UCSD-AML1 (cell line): ENCODE measurements around the gene RRAGC.
A peak's percentile ranks its signal among the peaks of the same experiment; 100 is the strongest.
"Not testable (repeated sequence)": the region's sequence is repeated elsewhere in the genome, so short reads cannot be mapped to it uniquely, and the experiment has no call there.

Experiments used
- DNase-seq: peaks from one replicate; lab custom pipeline; 2025; ENCODE audit not compliant: unreplicated experiment; lab: John Stamatoyannopoulos, UW

The RRAGC gene

DNA sequence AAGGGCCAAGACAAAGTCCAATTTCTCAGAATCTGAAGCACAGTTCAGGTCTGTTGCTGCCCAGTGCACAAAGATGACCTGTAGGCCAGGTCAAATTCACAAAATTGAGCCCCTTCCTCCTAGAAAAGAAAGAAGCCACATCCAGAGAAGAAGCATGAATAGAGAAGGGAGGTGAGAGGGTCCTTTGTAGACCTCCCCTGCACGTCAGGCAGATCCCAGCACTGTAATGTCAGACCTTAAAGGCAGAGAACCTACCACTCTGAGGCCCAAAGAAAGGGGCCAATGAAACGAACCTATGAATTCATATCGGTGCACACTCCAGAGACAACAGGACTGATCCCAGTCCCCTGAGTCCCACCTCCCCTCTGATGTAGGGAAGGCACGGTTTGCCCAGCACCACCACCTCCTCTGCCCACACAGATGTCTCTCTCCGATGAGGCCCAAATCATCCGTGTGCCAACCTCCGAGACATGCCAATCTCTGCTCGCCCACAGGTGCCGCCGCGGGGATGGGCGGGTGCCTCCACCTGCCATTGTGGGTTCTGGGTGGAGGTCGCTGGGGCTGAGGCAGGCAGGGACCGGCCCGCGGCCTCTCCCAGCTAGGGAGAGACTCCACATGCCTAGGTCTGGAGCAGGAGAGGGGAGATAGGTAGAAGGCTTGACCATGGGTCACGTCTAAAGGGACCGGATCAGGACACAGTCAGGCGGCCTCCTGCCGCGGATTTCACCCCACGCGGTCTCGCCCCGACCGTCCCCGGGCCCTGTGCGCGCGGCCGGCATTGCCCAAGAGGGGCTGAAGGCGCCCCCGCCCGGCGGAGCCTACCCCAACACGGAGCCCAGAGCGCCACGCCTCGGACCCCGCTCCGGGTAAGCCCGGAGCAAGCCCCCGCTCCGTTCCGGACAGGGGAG lies 42.1 kb downstream of the RRAGC start:
- no peak for DNase-seq

DNA sequence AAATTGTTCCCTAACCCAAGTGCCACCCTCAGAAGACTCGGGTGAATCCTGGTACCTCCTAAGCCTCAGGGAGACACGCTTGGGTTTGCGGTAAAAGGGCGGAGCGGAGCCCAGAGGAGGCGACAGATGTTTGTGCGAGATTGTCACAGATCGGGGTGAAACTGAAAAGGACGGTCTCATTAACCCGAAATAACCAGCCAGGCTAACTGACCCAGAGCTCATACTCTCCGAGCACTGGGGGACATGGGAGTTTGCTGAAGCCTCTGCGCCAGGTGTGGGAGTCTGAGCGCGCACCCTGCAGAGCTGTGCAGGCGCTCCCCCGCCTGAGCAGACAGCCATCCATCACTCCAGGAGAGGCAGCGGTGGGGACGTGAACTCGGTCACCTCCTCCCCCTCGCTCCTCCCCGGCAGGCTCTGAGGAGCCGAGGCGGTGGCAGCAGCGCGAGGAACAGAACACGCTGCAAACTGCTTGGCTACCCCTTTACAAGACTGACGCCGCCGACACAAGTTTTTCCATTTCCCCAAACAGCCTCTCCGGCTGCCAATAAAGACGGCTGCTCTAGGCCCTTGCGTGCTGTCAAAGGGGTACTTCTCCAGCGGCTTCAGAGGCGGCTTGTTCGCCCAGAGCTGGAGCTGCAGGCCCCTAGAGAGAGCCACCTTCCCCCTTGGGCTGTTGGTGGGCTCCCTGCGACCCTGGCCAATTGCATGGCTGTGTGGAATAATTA lies 43.5 kb downstream of the RRAGC start:
- DNase-seq, result peak; percentile 26

DNA sequence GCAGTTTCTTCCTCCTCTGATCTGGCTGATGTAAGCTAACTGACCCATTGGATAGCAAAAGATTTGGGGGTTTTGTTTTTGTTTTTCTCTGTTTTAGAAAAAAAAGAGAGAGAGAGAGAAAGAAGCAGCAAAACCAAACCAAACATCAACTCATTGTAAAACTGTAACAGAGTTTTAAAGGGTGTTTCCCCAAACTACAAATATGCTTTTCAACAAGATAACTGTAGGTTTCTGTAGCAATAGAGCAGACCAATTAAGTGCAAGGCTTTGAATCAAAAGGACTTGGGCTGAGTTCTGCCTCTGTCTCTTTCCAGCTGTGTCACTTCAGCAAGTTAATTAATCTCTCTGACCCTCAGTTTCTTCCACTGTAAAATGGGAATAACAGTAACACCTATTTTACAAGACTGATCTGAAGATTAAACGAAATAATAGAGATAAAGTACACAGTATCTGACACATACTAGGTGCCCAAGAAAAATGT lies 44.5 kb downstream of the RRAGC start:
- no peak for DNase-seq

DNA sequence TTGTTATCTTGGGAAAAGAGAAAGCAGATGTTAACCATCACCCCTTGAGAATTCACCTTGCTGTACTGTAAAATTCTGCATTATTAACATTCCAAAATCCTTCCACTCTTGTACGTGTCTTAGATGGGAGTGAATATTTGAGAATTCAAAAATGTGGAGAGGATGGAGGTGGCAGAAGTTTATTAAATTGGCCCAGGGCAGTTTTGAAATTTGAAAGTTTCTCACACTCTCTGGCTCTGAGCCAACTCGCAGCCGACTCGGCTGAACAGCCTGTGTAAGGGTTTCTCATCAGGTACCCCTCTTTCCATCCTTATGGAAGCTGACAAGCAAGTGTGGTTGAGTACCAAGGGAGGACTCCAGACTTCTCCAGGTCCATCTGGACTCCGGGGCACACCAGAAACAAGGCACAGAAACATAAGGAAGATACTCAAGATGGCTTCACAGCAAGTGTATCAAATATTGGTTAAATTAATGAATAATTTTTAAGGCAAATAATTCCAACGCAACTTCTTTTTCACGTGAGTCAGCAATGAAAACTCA lies 45.1 kb downstream of the RRAGC start:
- DNase-seq, result no peak

DNA sequence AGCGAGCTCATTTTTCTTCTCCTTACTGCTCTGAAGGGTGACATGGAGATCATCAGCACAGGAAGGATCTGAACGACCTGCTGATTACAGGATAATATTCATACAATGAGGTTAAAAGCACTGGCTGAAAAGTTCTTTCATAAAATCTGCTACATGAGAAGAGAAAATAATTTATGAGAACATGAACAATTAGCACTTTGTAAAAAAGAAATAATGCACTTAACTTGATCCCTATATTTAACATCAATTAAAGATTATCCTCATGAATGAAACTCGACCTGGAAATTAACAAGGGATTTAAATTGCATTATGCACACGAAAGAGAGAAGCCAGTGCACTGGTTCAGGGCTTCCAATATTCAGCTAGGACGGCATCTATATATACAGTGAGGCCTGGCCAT lies 46.6 kb downstream of the RRAGC start:
- no peak for DNase-seq

DNA sequence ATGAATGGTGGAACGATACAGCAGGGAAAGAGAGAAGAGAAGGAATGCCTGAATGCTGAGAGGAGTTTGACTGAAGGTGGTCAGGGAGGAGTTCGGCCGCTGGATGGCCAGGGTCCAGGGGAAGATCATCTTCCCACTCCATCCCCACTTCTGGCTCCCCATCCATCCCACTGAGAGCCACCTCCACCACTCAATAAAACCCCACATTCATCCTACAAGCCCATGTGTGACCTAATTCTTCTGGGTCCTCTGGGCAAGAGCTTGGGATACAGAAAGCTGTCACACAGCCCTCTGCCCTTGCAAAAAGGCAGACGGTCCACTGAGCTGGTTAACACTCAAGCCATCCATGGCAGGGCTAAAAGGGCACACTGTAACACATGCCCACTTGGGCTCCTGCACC lies 48.1 kb downstream of the RRAGC start:
- not testable (repeated sequence) for DNase-seq

DNA sequence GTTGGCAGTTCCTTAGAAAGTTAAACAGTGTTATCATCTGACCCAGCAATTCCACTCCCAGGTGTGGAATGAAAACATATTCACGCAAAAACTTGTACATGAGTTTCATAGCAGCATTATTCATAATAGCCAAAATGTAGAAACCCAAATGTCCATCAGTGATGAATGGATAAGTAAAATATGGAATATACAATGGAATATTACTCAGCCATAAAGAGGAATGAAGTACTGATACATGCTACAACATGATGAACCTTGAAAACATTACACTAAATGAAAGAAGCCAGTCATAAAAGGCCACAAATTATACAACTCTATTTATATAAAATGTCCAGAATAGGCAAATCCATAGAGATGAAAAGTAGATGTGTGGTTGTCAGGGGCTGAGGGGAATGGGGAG lies 53.5 kb downstream of the RRAGC start:
- no peak for DNase-seq

DNA sequence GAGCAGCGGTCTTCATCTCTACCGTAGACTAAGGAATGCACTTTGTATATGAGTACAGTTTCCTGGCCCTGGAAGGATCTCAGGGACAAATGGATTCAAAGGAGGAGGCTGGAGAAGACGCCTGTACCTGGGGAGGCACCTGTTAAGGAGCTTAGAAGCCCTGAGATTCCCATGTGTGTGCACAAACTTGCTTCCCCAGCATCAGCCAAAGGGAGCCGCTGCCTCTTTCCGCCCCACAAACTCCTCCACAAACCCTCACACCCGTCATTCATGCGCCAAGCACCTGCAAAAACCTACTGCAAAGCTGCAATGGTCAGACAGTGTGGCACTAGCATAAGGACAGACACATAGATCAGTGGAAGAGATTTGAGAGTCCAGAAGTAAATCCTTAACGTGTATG lies 54.5 kb downstream of the RRAGC start:
- no peak for DNase-seq

DNA sequence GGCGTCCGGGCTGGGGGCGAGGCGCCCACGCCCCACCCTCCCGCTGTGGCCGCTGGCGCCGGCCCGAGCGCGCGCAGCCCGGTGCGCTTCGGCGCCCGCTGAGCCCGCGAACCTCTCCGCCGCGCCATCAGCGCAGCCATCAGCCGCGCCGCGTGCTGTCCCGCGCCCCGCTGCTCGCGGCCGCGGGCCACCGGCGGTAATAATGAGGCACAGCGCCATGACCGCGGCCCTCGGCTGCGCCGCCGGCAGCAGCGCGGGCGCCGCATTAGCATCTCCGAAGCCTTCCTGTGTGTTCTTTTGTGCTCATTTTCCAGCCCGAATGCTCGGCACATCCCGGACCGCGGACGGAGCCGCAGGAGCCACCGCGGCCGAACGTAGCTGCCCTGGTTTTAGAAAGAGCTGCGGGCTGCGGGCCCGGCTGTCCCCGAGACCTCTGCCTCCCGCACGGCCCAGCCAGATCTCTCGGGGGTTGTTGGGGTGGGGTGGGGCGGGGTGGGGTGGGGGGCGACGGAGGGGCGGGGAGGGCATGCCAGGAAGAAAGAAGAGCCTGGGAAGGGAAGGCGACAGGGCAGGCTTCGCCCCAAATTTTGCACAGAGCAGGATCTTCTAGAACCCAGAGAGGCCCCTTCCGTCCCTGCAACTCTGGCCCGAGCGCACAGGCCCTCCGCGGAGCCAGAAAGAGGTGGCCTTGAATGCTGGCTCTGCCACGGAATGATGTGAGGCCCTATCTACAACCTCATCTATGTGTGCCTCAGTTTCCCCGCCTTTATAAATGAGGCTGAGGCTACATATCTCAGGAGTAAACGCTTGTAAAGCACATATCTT lies 55.3 kb downstream of the RRAGC start:
- no peak for DNase-seq

DNA sequence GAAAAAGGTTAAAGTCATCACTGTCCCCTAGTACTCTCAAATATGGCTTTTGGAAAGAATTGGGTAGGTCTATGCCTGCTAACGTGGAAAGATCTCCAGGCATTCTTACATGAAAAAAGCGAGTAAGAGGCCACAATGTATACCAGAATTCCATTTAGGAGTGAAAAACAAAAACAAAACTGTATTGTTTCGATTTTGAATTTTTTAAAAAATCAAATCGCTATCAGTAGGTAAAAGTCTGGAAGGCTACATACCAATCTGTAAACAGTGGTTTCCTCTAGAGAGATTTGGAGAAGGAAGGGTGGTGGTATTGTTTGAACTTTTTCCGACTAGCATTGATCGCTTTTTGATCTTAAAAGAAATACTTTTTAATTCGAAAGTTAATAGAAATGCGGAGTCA lies 55.9 kb downstream of the RRAGC start:
- no peak for DNase-seq

DNA sequence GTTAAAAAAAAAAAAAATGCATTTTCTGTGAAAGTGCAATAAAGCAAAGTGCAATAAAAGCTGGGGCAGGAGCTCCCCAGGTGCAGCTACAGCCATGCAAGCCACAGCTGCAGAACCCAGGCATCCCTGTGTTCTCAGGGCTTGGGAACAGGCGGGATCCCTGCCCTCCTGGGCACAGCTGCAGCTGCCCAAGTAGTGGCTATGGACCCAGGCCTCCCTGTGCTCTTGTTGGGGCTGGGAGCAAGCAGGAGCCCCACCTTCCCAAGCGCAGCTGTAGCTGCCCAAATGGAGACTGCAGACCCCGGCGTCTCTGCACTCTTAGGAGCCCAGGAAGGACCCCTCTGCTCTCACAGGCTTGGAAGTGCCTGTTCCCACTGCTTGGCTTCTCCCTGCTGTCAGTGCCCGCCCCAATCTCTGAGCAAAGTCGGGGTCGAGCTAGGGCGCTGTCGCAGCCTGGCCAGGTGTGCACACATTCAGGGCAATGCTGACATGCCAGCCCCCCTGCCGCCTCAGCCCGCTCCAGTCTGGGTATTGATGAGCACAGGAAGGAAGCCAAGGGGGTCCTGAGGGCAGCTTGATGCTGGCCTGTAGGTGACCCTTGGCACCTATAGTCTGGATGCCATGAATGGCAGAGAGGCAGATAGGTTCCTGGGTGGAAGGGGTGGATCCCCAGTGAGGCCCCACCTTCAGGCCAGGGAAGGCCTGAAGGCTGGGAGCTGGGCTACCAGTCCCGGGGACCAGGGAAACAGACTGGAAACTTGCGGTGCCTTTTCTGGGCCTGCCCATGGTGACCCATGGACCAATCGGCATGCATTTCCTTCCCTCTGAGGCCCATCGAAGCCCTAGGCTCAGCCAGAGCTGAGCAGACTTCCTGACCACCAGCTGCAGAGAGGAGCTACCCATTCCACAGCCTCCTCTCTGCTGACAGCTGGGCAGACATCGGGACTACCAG lies 58.6 kb downstream of the RRAGC start:
- no peak for DNase-seq

DNA sequence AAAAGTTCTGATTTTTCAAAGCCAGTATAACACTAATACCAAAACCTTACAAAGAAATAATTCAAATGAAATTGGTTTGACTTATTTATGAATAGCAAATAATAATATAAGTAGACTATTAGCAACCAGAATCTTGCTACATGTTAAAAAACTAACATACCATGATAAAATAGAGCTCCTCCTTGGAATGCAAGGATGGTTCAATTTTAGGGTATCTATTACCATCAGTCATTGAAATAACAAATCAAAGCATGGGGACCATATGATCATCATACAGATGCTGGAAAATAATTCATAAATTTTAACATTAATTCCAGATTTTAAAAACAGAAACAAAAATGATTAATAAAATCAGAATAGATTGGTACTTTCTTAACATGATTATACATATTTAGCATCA lies 66.3 kb downstream of the RRAGC start:
- DNase-seq, result no peak

DNA sequence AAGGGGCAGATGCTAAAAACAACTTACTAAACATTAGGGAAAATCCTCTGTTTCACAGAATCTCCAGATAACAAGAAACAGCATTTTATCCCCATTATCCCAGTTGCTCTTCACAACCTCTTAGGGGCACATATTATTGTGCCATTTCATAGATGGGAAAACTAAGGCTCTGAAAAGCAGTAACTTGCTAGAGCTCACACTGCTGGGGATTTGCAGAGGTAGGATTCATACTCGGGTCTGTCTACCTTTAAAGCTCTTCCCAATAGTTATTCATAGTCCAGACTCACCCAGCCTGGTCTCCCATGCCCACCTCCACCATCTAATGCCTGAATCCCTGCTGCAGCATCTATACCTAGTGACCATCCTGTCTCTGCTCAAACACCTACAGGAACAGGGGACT lies 67.7 kb downstream of the RRAGC start:
- DNase-seq, result no peak

DNA sequence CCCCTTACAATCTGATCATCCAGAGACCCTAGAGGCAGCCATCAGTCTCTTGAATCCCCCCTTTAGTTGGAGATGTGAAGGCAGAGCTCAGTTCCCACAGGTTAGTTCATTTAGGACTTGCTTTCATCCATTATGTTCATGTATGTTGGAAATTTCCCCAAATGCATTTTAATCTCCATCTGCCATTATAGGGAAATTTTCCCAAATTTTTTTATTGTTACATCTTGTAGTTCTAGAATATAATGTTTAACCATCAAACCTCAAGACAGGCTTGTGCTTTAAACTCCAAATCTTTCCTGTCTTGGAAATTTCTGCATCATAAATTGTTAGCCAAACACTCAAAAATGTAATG lies 68.4 kb downstream of the RRAGC start:
- no peak for DNase-seq

DNA sequence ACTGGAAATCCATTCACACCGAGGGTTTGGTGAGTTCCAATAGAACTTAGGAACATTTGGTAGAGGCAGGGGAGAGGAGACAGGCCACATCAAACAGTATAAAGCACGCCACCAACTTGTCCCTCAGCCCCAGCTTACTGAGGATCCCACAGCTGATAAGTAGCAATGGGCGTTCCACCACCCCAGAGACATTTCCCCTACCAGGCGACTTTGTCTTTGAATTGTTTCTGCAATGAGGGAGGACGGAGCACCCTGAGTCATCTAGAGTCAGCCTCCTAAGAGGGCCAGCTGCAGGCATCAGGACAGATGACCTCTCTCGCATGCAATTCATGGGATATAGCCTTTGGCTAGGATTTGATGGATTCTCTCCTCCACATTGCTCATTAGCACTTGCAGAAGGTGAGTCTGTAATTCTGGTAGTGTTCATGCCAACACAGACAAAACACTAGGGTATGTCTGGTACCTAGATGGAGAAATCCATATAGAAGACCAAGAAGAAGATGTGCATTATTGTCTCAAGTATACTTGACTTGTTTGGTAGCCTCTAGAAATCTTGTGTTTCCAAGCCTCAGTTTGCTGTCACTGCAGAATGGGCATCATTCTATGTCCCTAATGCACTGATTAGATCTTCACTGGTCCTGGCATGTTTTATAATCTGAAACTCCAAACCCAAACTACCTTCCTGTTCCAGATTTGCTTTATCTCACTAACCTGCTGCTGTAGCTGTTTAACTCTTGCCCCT lies 69.0 kb downstream of the RRAGC start:
- DNase-seq, result no peak

DNA sequence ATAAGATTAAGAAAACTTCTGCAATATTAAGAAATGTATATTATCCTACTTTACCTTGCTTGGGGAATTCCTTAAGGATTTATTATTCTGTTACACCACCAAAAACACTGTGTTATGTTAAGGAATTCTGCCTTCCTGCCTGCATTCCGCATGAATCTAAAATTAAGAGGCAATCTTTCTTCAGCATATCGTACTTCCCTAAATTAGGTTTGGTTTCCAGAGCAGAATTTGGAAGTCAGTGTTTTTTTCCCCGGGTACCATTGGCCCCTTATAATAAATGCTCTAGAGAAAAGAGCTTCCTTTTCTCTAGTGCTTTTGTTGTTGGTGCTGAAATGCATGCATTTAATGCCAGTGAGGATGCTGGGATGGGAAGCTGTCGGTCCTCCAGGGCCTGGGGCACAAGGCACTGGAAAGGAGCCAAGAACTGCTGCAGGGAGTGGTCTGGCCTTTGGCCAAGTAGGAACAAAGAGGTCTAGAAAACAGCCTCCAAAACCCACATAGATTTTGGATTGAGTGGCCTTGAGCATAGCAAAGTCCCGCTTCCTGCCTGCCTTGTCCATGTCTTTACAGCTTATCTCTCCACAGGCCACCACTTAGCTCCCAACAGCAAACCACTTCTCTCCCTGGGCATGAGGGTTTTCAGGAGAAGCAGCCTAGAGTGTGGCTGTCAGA lies 69.9 kb downstream of the RRAGC start:
- no peak for DNase-seq

DNA sequence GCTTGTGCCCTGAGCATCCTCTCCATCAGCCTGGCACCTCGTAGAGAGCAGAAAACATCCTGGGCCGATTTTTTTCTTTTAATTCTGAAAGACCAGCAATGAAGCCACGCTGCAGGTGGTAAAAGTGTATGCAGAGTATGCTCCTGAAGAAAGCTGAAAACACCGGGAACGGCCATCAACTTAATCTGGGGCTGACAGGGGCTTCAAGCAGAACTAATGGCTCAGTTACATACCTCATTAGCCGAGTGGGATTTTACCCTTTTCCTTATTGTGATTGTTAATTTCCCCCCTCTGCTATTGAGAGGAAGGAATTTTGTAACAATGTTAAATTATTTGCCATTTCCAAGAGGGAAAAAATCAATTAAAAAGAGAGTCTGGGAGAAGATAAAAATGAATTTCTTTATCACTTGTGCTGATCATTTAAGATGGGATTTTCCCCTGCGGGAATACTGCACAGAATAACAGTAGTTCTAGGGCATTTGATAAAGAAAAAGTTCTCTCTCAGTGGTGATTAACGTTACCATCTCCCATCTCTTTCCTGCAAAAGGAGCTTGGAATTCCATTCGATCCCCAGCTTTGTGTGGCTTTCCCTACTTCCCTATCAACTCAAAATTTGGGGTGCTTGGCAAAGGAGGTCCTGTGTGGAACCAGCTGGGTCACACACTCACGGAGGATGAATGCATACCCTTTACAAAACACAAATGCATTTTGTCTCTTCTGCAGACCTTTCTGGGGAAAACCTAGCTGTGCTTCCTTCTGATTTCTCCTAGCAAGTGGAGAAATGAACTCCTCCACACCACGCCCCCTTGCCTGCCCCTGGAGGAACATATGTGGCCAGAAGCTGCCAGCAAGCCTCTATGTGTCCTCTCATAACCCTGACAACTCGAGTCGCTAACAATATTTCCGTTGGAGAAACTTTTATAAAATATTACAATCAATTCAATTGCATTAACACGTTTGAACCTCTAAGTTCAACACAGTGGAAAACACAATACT lies 70.9 kb downstream of the RRAGC start:
- no peak for DNase-seq
